H9 (cell line): ENCODE measurements around the gene PPARG. TPM values are rescaled to one million over a fixed set of nuclear protein-coding genes. Genes with fewer than 3 reads are reported as not detected.

Experiments
- DNase-seq: peaks from one replicate; pipeline ENCODE4 v3.0.0-alpha.2; 2017
- H2AFZ ChIP-seq: one replicate; pipeline ENCODE4 v1.6.1; 2013; ENCODE audit warnings: mild to moderate bottlenecking, low read length, control low read depth, moderate library complexity
- H2AK5ac ChIP-seq: 2 replicates; pipeline ENCODE4 v1.6.1; 2013; ENCODE audit warnings: low read length, control low read depth, mixed read lengths; ENCODE audit not compliant: insufficient read length
- H2BK120ac ChIP-seq: one replicate; pipeline ENCODE4 v1.6.1; 2013; ENCODE audit warnings: low read depth, mild to moderate bottlenecking, low read length, control low read depth, inconsistent platforms; ENCODE audit not compliant: poor library complexity, severe bottlenecking
- H2BK12ac ChIP-seq: 2 replicates; pipeline ENCODE4 v1.6.1; 2013; ENCODE audit warnings: low read length, control low read depth, mixed read lengths, low read depth; ENCODE audit not compliant: insufficient read length
- H2BK15ac ChIP-seq: 2 replicates; pipeline ENCODE4 v1.6.1; 2013; ENCODE audit warnings: low read depth, low read length, control low read depth
- H2BK20ac ChIP-seq: one replicate; pipeline ENCODE4 v1.6.1; 2013; ENCODE audit warnings: low read depth, mild to moderate bottlenecking, low read length, control low read depth, inconsistent platforms; ENCODE audit not compliant: poor library complexity, severe bottlenecking
- H2BK5ac ChIP-seq: 2 replicates; pipeline ENCODE4 v1.6.1; 2013; ENCODE audit warnings: low read length, control low read depth, mixed read lengths; ENCODE audit not compliant: insufficient read length
- H3K14ac ChIP-seq: 2 replicates; pipeline ENCODE4 v1.6.1; 2013; ENCODE audit warnings: low read length, control low read depth; ENCODE audit not compliant: insufficient read depth
- H3K18ac ChIP-seq: 2 replicates; pipeline ENCODE4 v1.6.1; 2013; ENCODE audit warnings: low read depth, mild to moderate bottlenecking, mixed read lengths, low read length, control low read depth; ENCODE audit not compliant: insufficient read length
- H3K23ac ChIP-seq: 2 replicates; pipeline ENCODE4 v1.6.1; 2013; ENCODE audit warnings: low read length, control low read depth, mixed read lengths, low read depth; ENCODE audit not compliant: insufficient read length
- H3K23me2 ChIP-seq: 2 replicates; pipeline ENCODE4 v1.6.1; 2013; ENCODE audit warnings: low read depth, mild to moderate bottlenecking, mixed read lengths, low read length, control low read depth; ENCODE audit not compliant: insufficient read length, poor library complexity, severe bottlenecking
- H3K27ac ChIP-seq: 2 replicates; pipeline ENCODE4 v1.5.1; 2013; ENCODE audit warnings: low read length, control low read depth, mixed read lengths, low read depth; ENCODE audit not compliant: insufficient read length
- H3K27me3 ChIP-seq: 2 replicates; pipeline ENCODE4 v1.6.1; 2013; ENCODE audit warnings: low read length, control low read depth, inconsistent platforms; ENCODE audit not compliant: insufficient read depth
- H3K4ac ChIP-seq: 2 replicates; pipeline ENCODE4 v1.6.1; 2013; ENCODE audit warnings: low read depth, mild to moderate bottlenecking, control low read depth, inconsistent platforms, low read length, moderate library complexity
- H3K4me1 ChIP-seq: 2 replicates; pipeline ENCODE4 v1.6.1; 2013; ENCODE audit warnings: low read length, control low read depth, inconsistent platforms; ENCODE audit not compliant: insufficient read depth
- H3K4me2 ChIP-seq: 2 replicates; pipeline ENCODE4 v1.6.1; 2013; ENCODE audit warnings: low read length, control low read depth, mixed read lengths; ENCODE audit not compliant: insufficient read length, insufficient read depth
- H3K56ac ChIP-seq: 2 replicates; pipeline ENCODE4 v1.6.1; 2013; ENCODE audit warnings: low read depth, mild to moderate bottlenecking, mixed read lengths, low read length, control low read depth; ENCODE audit not compliant: insufficient read length
- H3K79me1 ChIP-seq: 2 replicates; pipeline ENCODE4 v1.6.1; 2013; ENCODE audit warnings: low read depth, mild to moderate bottlenecking, moderate library complexity, low read length, control low read depth, inconsistent platforms; ENCODE audit not compliant: insufficient read depth, poor library complexity, severe bottlenecking
- H3K79me2 ChIP-seq: 2 replicates; pipeline ENCODE4 v1.6.1; 2013; ENCODE audit warnings: low read length, control low read depth, inconsistent platforms; ENCODE audit not compliant: insufficient read depth
- H3K9ac ChIP-seq: 2 replicates; pipeline ENCODE4 v1.6.1; 2013; ENCODE audit warnings: low read length, control low read depth, mixed read lengths; ENCODE audit not compliant: insufficient read length; ENCODE audit errors: extremely low read depth
- H3K9me3 ChIP-seq: one replicate; pipeline ENCODE4 v1.6.1; 2013; ENCODE audit warnings: low read depth, low read length, inconsistent platforms; ENCODE audit not compliant: control insufficient read depth
- H3T11ph ChIP-seq: one replicate; pipeline ENCODE4 v1.6.1; 2013; ENCODE audit warnings: mild to moderate bottlenecking, low read length, control low read depth, inconsistent platforms
- H4K20me1 ChIP-seq: one replicate; pipeline ENCODE4 v1.6.1; 2013; ENCODE audit not compliant: control insufficient read depth, insufficient read length, insufficient read depth
- H4K5ac ChIP-seq: 2 replicates; pipeline ENCODE4 v1.6.1; 2013; ENCODE audit warnings: low read depth, mild to moderate bottlenecking, mixed read lengths, low read length, control low read depth; ENCODE audit not compliant: insufficient read length
- H4K8ac ChIP-seq: replicated peaks from 2 replicates; pipeline ENCODE4 v1.6.1; 2013; ENCODE audit warnings: low read length, control low read depth, mixed read lengths, low read depth; ENCODE audit not compliant: insufficient read length
- H4K91ac ChIP-seq: 2 replicates; pipeline ENCODE4 v1.6.1; 2013; ENCODE audit warnings: low read depth, mild to moderate bottlenecking, moderate library complexity, mixed read lengths, low read length, control low read depth; ENCODE audit not compliant: insufficient read length
- H3K27ac Mint-ChIP-seq, 3 experiments: 2 replicates in 2 of 3; 3 replicates in 1 of 3; pipeline ENCODE4 v1.8.0; 2020 to 2021; ENCODE audit warnings: mixed read lengths in 3 of 3, mild to moderate bottlenecking in 1 of 3, moderate library complexity in 1 of 3
- H3K27me3 Mint-ChIP-seq: 2 replicates; pipeline ENCODE4 v1.8.0; 2021; ENCODE audit warnings: low read depth, mild to moderate bottlenecking, moderate library complexity, mixed read lengths
- H3K36me3 Mint-ChIP-seq, 3 experiments: 2 replicates in 2 of 3; 3 replicates in 1 of 3; pipeline ENCODE4 v1.8.0; 2020 to 2021; ENCODE audit warnings: low read depth in 3 of 3, mixed read lengths in 3 of 3; ENCODE audit not compliant: insufficient read depth in 1 of 3
- H3K4me1 Mint-ChIP-seq, 2 experiments: 2 replicates each; pipeline ENCODE4 v1.8.0; 2020; ENCODE audit warnings: mixed read lengths in 2 of 2
- H3K4me3 Mint-ChIP-seq, 2 experiments: 2 replicates in 1 of 2; 3 replicates in 1 of 2; pipeline ENCODE4 v1.8.0; 2020 to 2021; ENCODE audit warnings: mild to moderate bottlenecking in 2 of 2, mixed read lengths in 2 of 2, moderate library complexity in 1 of 2
- H3K9me3 Mint-ChIP-seq, 2 experiments: 2 replicates in 1 of 2; 3 replicates in 1 of 2; pipeline ENCODE4 v1.8.0; 2020; ENCODE audit warnings: mild to moderate bottlenecking in 2 of 2, mixed read lengths in 2 of 2, moderate library complexity in 1 of 2
- CTCF ChIP-seq: fragments of 200-600 bp; sonication (generic); conservative IDR thresholded peaks from 3 replicates; pipeline ENCODE4 v1.8.0; 2021; ENCODE audit warnings: antibody characterized with exemption, mild to moderate bottlenecking
- WGBS: extraction: QIAGEN DNeasy Blood & Tissue Kit; methylation state at CpG from one replicate; pipeline ENCODE4 v1.1.7; 2013; ENCODE audit warnings: missing lambda C conversion rate, low lambda C conversion rate, mixed read lengths; ENCODE audit not compliant: insufficient read length; ENCODE audit errors: extremely low coverage; 5-methylcytosine and 5-hydroxymethylcytosine counted together
- total RNA-seq: library from RNA; stranded (reverse); gene quantifications from 2 replicates; pipeline ENCODE4 v1.2.1, GENCODE V29; 2021

The PPARG gene
- total RNA-seq, 1 experiment from 2014 or later: 0.42 TPM

DNA sequence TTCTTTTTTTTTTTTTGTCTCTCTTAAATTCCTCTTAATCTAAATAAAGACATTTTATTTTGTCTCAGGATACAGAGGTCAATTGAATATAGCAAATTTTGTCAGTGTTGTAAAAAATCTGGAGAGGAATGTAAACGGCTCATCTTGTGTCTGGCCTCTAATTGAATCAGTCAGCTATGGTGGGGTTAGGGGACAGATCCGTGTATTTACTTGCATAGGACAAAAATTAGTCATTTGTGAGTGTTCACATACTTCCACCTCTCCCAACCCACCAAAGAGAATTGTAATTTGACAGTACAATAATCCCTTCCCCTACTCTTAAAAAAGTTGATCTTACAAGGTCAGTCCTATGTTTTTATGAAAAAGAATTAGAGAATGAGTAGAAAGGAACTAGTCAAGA is 18.3 kb downstream of the PPARG start:
- H3K27ac ChIP-seq: no peak overlapping the region
- no peak overlapping the region for H2BK120ac ChIP-seq

More for the DNA sequence above, 18.3 kb downstream of the PPARG start:
- Histone ChIP-seq H2BK20ac (no peak overlapping the region), H3K9me3 (no peaks in the 10 kb centered on the region), H3K79me2 (no peaks in the 10 kb centered on the region), H4K91ac (no peak overlapping the region), H3K9ac (no peak overlapping the region), H3K56ac (no peak overlapping the region), H3K4me1 (no peaks in the 10 kb centered on the region), H2AK5ac (no peak overlapping the region), H3K27me3 (no peaks in the 10 kb centered on the region), H2BK15ac (no peak overlapping the region), H2BK12ac (no peak overlapping the region), H4K20me1 (no peaks in the 10 kb centered on the region), H2AFZ (no peak overlapping the region), H3K23ac (no peak overlapping the region), H4K8ac (no peak overlapping the region), H3K18ac (no peak overlapping the region), H3T11ph (no peak overlapping the region), H3K14ac (no peak overlapping the region), H3K23me2 (no peaks in the 10 kb centered on the region), H3K4me2 (no peak overlapping the region), H3K4ac (no peak overlapping the region), H2BK5ac (no peak overlapping the region), H3K79me1 (no peaks in the 10 kb centered on the region), H4K5ac (no peak overlapping the region)
- no peaks in the 10 kb centered on the region for H3K36me3 Mint-ChIP-seq
- H3K27me3 Mint-ChIP-seq: peaks cover 19% of the 10 kb centered on the region
- no peak for DNase-seq
- H3K4me1 Mint-ChIP-seq: no peaks in the 10 kb centered on the region
- H3K27ac Mint-ChIP-seq: no peak overlapping the region
- TF ChIP-seq CTCF: no peak
- no peaks in the 10 kb centered on the region for H3K9me3 Mint-ChIP-seq
- WGBS: no CpG with 5 or more reads among the region's 2 CpGs
- no peak overlapping the region for H3K4me3 Mint-ChIP-seq
